HG03354 (cell line): ENCODE results near the gene TEPSIN.

Source experiments
- ATAC-seq: cut with Tn5 transposase; IDR thresholded peaks from one replicate; pipeline ENCODE4 v1.9.1; 2021; ENCODE audit warnings: mild to moderate bottlenecking; ENCODE audit not compliant: unreplicated experiment, poor library complexity, severe bottlenecking

Gene TEPSIN

DNA sequence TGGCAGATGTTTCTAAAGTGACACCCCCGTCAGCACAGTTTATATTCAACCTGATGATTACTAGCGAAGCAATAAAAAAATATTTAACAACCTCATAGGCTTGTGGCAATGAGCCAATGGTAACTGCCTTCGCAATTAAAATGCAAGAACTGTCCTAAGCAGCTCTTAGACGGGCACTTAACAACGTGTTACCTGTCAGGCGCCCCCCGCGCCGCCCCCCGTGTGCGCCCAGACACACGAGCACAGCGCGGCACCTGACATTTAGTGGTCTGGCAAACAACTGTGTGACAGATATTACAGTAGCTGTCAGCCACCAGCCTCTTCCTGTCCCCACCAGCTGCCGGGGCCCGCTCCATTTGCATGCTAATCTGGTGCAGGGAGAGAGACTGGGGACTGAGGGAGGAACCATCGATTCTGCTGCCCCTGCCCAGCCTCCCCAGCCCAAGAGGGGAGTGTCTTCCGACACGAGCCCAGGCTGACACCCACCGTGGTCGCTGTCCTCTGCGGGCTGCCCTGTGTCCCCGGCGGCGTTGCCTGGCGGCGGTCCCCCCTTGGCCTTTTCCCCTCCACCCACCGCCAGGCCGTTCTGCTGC, 12.9 kb upstream of the TEPSIN start:
- no peak for ATAC-seq

DNA sequence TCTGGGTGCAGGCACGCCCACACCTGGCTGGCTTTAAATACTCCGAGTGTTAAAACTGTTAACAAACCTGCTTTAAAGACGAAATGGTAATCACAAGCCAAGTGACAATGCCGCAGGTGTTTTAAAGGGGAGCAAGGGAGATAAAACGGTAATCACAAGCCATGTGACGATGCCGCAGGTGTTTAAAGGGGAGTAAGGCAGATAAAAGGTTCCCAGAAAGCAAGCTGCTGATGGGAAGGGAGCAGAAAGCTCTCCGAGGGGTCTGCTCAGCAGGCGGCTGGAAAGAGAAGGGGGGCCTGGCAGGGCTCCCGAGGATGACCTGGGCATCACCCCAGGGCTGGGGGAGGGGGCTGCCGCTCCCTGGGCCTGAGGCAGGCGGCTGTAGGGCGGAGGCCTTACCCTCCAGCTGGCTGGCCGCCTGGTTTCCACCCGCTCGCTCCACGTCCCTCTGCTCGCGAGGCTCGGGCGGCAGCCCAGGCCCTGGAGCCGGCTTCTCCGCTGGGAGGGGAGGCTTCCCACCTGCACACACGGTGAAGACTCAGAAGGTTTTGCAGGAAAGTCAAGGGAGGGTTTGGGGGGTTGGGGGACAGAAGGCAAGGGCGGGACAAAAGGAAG, 12.3 kb upstream of the TEPSIN start:
- ATAC-seq, result no peak

DNA sequence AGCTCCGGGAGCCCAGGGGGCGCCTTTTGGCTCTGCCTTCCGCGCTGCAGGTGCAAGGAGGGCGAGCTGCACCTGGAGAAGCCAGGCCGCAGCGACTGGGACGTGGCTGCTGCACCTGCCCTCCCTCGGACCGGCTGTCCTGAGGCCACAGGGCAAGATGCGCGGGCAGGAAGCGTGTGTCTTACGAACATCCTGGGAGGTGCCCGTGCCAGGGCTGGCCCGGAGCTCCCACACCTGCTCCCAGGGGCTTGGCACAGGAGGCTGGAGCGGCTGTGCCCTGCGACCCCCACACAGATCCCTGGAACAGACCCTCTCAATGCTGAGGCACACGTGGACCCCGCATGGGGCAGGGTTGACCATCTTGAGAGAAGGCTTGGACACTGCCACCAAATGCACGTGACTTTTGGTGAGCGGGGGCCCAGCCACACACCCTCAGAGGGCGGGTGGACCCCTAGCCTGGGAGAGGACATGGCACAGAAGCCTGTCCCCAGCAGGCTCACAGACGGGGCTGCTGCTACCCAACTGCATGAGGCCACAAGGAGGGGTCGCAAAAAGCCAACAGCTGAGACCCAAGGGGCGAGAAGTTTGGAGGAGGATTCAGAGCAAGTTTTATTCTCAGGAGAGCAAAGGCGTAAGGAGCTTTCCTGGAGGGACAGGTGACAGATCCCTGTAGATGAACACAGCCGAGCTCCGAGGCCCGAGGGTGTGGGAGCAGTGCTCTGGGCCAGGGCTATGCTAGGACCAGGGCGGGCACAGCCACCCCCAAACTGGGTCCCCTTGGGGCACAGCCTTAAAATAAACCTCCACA, 11.6 kb upstream of the TEPSIN start:
- ATAC-seq, result no peak

DNA sequence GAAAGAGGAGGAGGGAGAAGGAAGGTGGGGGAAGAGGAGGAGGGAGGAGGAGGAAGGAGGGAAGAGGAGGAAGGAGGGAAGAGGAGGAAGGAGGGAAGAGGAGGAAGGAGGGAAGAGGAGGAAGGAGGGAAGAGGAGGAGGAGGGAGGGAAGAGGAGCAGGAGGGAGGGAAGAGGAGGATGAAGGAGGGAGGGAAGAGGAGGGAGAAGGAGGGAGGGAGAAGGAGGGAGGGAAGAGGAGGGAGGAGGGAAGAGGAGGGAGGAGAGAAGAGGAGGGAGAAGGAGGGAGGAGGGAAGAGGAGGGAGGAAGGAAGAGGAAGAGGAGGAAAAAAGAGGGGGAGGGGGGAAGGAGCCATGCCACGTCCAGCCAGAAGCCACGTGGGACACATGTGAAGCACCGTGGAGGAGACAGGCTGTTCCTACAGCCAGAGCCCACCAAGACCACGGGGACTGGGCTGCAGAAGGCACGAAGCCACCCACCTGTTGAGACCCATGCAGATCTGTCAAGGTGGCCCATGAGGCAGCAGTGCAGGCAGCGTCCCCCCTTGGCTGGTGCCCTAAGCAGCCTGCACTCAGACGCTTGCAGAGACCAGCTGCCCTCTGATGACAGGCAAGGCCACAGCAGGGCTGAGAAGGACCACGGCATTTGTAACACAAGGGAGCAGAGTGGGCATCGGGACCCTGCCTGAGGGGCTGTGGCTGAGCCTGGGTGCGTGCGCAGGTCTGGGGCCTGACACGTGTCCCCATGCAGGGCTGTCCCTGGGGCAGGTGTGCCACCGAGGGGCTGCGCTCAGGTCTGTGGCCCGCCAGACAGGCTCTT, 10.6 kb upstream of the TEPSIN start:
- ATAC-seq, result no peak

GRCh38 chr17:81248649-81249048, 9.8 kb upstream of the TEPSIN start:
- ATAC-seq, result no peak

GRCh38 chr17:81247339-81247990, 8.6 kb upstream of the TEPSIN start:
- ATAC-seq, result no peak

DNA sequence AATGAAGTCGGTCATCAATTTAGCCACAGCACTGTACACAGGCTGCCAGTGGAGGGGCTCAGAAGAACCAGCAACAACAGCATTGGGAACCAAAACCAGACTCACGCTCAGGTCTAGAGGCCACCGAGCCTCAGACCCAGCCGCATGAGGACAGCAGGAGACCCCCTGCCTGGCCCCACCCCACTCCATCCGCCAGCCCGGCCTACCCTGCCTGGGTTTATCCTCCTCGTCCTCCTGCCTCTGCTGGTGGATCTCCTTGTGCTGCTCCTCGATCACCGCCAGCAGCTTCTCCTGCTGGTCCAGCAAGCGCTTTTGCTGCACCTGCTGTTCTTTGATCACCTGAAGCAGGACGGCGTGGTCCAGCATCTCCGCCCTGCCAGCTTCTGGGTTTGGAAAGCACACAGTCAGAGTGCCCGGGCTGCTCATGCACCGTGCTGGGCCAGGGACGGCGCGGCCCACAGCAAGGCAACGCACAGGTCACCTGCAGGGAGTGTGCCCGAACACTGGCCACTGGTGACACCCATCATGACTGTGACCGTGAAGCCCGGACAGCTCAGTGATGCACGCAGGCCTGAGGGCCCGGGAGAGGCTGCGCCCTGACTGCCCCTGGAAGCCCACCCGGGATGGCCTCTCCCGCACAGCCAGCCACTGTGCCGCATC, 8.0 kb upstream of the TEPSIN start:
- ATAC-seq, result no peak

GRCh38 chr17:81246343-81246670, 7.5 kb upstream of the TEPSIN start:
- ATAC-seq, result no peak

GRCh38 chr17:81245665-81246342, 6.9 kb upstream of the TEPSIN start:
- no peak for ATAC-seq

DNA sequence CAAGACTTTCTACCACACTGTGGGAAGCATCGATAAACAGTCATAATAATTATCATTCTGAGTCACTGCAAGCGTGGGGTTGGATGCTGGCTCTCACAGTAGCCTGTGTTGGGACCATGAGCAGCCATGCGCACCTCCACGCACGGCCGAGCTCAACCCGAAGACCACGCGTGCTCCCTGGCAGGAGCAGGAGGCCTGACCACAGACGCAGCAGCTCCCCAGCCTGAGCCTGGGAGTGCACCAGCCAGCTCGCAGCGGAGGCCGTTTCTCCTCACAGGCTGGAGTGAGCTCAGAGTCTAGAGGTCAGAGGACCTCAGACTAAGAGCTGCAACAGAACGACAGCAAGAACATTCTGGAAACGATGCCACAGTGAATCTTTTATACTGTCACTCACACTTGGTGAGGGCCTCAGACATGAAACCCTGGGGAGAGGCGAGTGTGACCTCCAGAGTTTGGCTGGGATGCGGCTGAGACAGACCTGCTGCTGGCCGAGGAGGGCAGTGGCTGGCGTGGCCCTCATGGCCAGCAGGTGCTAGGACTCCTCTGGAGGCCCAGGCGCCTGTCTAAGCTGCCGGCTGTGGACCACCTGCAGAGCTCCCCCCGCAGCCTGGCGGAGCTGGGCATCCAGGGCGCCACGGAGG, 6.3 kb upstream of the TEPSIN start:
- ATAC-seq, result no peak

DNA sequence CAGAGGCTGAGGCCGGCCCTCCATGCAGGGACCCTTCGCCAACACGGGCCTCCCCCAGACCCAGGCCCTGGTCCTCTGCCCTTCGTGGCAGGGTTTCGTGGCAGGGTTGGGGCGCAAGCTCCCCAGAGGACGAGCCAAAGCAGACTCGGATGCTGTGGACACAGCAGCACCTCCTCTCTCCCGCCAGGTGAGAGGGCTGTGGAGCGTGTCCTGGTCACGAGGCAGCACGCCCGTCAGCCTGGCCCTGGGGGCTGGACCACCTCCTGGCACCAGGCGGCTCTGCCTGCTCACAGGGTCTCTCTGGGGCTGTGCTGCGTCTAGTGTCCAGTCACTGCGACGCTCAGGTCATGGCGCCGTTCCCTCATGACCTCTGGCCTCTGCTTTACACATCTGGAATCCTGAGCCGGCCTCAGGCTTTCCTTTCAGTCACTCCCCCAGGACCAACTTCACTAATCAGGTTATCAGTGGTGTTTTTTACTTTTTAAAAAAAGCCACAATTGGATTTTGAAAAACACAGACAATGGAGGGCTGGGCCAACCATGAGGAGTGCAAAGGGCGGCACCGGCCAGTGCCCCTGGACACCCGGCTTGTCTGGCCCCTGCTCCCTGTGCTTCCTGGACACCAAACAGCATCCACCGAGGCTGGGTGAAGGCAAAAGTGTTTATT, 5.6 kb upstream of the TEPSIN start:
- no peak for ATAC-seq

DNA sequence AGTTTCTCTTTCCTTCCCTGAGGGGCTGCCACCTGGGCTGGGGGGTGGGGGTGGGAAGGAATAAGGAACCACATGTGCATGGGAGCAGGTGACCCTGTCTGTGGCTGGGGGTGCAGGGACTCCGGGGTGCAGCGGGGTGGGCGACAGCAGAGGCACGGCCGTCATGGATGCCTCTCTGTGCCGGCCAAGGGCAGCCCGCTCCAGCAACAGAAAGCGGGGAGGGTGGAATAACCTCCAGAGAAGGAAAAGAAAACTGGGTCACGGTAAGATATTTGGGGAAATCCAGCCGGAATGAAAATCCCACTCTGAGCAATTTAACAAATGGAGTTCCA, 4.4 kb upstream of the TEPSIN start:
- no peak for ATAC-seq

DNA sequence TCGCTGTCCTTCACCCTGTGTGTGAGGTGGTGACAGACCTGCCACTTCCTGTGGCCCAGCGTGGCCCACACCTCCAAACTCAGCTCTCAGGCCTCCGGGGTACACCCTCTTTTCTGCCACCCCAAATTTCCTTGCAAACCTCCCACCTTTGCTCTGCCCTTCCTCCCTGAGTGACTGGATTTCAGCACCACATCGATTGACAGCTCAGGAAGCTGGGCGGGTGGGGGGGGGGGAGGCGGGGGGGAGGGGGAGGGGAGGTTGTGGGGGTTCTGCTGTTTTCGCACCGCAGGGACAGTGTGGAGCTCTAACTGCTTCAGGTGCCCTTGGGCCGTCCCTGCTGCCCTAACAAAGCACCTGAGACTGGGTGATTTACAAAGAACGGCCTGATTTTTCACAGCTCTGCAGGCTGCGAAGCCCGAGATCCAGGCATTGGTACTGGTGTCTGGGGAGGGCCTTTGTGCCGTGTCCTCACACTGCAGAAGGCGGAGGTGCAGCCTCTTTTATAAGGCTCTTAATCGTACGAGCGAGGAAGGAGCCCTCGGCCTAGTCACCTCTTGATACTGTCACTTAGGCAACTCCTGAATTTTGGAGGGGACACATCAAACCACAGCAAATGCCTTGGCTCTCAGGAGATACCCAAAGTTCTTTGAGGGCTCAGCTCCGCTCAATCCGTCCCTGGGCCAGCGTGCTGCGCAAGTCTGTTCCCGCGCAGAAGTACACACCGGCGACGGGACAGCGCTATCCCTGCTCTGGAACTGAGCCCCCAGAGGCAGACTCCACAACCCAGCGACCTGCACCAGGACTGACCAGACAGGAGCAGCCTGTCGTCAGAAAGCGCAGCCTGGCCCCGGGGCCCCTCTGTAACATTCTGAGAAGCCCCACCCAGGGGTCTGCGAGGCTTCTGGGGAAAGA, 3.8 kb upstream of the TEPSIN start:
- ATAC-seq, result no peak

- no peak for ATAC-seq
Measured at GRCh38 chr17:81241648-81242420, 3.0 kb upstream of the TEPSIN start.

DNA sequence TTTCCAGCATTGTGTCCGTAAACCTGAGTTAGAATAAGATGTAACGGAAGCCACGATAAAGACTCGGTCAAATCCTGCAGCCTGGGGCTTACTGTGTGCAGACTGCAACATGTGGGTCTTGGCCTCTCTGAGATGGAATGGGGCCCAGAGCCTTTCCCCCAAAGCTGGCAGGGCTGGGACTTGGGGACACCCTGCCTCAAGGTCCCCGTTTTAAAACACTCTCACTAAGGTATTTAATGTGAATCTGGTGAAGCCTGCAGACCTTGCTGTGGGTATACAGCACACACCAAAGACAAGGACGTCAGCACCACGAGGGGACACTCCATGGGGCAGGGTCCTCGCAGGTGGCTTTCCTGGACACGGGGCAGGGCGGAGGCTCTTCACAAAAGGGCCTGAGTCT, 2.3 kb upstream of the TEPSIN start:
- no peak for ATAC-seq

- ATAC-seq, result no peak
Measured at GRCh38 chr17:81240761-81241160, 1.9 kb upstream of the TEPSIN start.
